ENCODE measurements around the gene IGF1R. TPM values are rescaled to one million over a fixed set of nuclear protein-coding genes. Genes with fewer than 3 reads are reported as not detected.
A peak's percentile ranks its signal among the peaks of the same experiment; 100 is the strongest.

Gene IGF1R
- total RNA-seq, 4 donors from 2014 or later: 39.3 to 97.4 (median 44.7) TPM

DNA sequence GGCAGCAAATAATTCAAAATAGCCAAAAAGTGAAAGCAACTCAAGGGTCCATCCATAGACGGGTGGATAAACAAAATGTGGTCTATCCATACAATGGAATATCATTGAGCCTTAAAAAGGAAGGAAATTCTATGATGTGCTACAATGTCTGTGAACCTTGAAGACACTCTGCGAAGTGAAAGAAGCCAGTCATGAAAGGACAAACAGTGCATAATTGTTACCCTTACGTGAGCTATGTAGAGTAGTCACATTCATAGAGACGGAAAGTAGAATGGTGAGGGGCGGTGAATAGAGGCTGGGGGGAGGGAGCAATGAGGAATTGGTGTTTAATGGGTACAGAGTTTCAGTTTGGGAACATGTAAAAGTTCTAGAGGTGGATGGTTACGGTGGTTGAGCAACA lies 18.1 kb downstream of the IGF1R start:
- no peak for ATAC-seq (ENCODE audit: low FRiP score)
- TF ChIP-seq, protein P1, sequence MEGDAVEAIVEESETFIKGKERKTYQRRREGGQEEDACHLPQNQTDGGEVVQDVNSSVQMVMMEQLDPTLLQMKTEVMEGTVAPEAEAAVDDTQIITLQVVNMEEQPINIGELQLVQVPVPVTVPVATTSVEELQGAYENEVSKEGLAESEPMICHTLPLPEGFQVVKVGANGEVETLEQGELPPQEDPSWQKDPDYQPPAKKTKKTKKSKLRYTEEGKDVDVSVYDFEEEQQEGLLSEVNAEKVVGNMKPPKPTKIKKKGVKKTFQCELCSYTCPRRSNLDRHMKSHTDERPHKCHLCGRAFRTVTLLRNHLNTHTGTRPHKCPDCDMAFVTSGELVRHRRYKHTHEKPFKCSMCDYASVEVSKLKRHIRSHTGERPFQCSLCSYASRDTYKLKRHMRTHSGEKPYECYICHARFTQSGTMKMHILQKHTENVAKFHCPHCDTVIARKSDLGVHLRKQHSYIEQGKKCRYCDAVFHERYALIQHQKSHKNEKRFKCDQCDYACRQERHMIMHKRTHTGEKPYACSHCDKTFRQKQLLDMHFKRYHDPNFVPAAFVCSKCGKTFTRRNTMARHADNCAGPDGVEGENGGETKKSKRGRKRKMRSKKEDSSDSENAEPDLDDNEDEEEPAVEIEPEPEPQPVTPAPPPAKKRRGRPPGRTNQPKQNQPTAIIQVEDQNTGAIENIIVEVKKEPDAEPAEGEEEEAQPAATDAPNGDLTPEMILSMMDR (IDR thresholded peaks at IDR 0.05): no peak
- DNase-seq (ENCODE audit: low spot score): no peak

DNA sequence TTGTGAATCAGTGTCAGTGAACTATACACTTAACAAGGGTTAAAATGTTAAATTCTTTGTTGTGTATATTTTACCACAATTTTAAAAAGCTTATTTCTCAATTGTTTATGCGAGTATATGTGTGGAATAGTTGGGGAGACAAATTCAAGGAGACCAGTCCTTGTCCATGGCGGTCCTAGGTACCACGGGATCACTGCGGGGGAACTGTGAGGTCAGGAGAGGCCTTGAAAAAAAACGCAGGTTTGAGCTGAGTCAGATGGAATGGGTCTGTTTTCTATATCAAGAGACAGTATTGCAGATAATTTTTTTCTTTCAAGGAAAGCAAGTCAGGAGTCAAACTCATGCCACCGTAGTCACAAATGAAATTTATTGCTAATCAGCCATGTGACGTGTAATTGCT lies 18.5 kb downstream of the IGF1R start:
- ATAC-seq (ENCODE audit: low FRiP score): no peak

DNA sequence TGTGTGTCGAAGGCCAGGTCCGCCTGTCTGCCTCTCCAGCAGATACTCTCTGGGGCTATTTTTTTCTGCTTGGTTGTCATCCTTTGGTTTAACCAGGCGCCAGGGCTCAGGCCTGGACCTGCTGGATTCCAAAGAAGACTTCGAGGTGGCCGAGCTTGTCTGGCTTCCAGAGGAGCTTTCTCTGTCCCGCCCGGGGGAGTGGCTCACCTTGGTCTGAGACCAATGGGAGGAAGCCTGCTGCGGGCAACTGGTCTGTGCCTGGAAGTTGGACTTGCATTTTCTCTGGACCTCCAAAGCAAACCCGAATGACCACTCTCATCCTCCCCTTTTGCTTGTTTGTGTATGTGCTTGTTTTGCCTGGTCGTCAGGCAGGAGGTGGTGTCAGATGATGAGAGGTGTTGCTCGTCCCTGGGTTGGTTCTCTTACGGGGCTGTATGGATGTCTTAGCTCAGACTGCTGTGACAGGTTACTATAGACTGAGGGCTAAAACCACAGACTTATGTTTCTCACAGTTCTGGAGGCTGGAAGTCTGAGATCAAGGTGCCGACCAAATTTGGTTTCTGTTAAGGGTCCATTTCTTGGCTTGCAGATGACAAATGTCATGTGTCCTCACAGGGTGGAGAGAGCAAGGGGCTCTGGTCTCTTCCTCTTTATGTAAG lies 19.3 kb downstream of the IGF1R start:
- DNase-seq (ENCODE audit: low spot score): no peak
- ATAC-seq (ENCODE audit: low FRiP score): peak; percentile 16
- TF ChIP-seq, protein P1 (IDR thresholded peaks at IDR 0.05): no peak

More for the DNA sequence above, 18.5 kb downstream of the IGF1R start:
- no peak for DNase-seq (ENCODE audit: low spot score)
- TF ChIP-seq, protein P1 (IDR thresholded peaks at IDR 0.05): no peak

DNA sequence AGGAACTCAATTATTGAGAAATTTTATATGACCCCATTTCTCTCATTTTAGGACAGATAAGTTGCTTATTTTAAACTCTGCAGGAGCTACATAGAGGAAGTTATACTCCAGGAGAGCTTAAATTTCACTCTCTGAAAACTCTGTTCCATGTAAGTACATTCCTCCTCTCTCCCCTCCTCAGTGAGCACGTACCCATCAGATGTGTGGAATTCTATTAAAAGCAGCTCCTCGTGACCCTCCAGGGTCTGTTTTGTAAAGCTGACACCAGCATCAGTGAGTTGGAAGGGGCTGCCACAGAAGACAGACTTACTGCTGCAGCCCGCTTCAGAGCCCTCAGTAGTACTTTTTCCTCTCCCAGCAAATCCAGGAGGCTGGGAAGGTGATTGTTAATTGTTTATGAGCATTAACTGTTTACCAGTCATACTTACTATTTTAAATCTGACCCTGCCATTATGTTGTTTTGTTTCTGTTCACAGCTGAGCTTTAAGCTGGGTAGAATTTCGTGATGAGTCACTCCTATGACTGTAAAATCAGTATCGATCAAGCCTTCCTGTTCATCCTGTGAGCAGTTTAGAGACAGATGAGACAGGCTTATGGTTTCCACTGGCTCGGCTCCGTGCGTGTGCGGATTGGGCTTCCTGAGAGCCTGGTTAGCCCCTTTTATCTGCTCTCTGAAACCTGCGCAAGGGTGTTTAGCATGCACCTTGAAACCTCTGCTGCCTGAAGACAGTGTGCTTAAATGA lies 20.4 kb downstream of the IGF1R start:
- no peak for ATAC-seq (ENCODE audit: low FRiP score)
- DNase-seq (ENCODE audit: low spot score): no peak
- TF ChIP-seq, protein P1 (IDR thresholded peaks at IDR 0.05): no peak

DNA sequence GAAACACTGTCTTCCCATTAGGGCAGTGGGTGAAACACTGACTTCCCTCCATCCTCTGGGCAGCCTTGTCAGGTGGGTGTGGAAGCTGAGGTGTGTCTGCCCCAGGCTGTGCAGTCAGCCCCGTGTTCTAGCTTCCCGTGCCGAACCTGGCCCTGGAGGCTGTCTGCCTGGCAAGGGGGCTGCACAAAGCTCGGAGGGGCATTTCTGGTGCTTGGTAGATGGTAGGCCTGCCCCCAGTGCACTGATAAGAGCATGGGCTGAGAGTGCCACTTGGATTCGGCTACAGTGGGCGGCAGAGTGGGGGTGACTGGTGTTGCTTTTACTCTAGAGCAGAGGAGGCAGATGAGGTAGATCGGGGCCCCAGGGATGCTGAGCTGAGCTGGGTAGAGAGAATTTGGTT lies 21.3 kb downstream of the IGF1R start:
- ATAC-seq (ENCODE audit: low FRiP score) (no peak), DNase-seq (ENCODE audit: low spot score) (no peak)
- TF ChIP-seq, protein P1 (IDR thresholded peaks at IDR 0.05): no peak

DNA sequence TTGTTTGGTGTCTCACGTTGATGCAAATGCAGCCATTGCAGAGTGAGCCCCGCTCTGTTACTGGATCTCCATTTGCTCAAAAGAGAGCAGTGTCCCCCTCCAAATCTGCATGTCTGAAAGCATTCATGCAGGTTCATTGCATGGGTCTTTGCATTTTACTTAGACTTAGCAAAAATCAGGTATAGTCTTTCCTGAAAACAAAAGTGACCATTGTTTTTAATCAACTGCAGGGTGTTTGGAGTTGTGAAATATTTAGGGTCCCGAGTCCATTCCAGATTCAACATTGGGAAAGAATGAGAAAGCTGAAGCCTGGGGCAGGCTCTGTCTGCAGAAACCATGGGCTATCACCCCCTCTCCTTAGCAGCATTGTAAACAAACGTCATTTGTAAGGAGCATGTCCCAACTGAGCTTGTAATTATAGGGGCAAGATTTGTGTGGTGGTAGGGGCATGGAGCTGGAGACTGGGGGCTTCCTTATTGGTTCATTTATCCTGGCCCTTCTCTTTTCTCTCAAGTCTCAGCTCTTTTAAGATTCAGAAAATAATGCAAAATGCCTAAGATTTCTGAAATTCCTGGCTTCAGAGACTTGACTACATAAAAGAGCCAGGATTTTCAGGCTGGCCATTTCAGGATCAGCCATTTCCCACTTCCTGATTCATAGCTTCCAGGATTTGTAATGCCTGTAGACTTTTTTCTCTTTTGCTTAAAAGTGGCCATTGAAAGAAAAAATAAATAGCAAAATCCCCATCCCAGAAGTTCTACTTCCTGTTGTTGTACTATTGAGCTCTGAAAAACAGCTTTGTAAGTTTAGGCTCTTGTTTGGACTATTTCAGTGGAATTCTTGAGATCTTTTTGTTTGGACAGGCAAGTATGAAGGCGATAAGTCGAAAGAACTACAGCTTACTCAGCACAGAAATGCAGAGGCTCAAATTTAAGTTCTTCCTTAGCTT lies 23.0 kb downstream of the IGF1R start:
- DNase-seq (ENCODE audit: low spot score): no peak
- ATAC-seq (ENCODE audit: low FRiP score): no peak
- TF ChIP-seq, protein P1 (IDR thresholded peaks at IDR 0.05): no peak

All from omental fat pad (tissue), 4 donors.